NCI-H1092 (cell line): ENCODE data around the gene B3GNT4.
"Not testable (repeated sequence)": the region's sequence is repeated elsewhere in the genome, so short reads cannot be mapped to it uniquely, and the experiment has no call there.

Experiments used
- DNase-seq: peaks from one replicate; lab custom pipeline; 2025; lab: John Stamatoyannopoulos, UW

Gene B3GNT4

GRCh38 chr12:122216445-122216844 lies 12.9 kb downstream of the B3GNT4 start:
- no peak for DNase-seq

GRCh38 chr12:122225683-122226365 lies 22.3 kb downstream of the B3GNT4 start, which contains the start of gene DIABLO:
DIABLO (minus strand) TSS chr12:122226052; CDS start chr12:122226014, 38 bp downstream.
- DNase-seq: peak; percentile 98

- no peak for DNase-seq
Observed at GRCh38 chr12:122226366-122227125, 23.0 kb downstream of the B3GNT4 start.

GRCh38 chr12:122227341-122227740 lies 23.8 kb downstream of the B3GNT4 start:
- no peak for DNase-seq

- no peak for DNase-seq
Observed at GRCh38 chr12:122228092-122228491, 24.6 kb downstream of the B3GNT4 start.

GRCh38 chr12:122230798-122231197 lies 27.3 kb downstream of the B3GNT4 start:
- no peak for DNase-seq

GRCh38 chr12:122232691-122233090 lies 29.2 kb downstream of the B3GNT4 start:
- no peak for DNase-seq

- no peak for DNase-seq
Observed at GRCh38 chr12:122235741-122236140, 32.2 kb downstream of the B3GNT4 start.

GRCh38 chr12:122238861-122239260 lies 35.4 kb downstream of the B3GNT4 start:
- DNase-seq: no peak

GRCh38 chr12:122243965-122244364 lies 40.5 kb downstream of the B3GNT4 start:
- DNase-seq: no peak

- DNase-seq: no peak
Observed at GRCh38 chr12:122244565-122245371, 41.3 kb downstream of the B3GNT4 start.

GRCh38 chr12:122245553-122245952 lies 42.0 kb downstream of the B3GNT4 start:
- no peak for DNase-seq

GRCh38 chr12:122250047-122250446 lies 46.5 kb downstream of the B3GNT4 start:
- DNase-seq: peak; percentile 39

- DNase-seq: no peak
Observed at GRCh38 chr12:122250536-122250935, 47.0 kb downstream of the B3GNT4 start.

GRCh38 chr12:122258462-122258861 lies 55.0 kb downstream of the B3GNT4 start:
- not testable (repeated sequence) for DNase-seq
